Measurements from ENCODE around the gene GID8.

The GID8 gene

DNA sequence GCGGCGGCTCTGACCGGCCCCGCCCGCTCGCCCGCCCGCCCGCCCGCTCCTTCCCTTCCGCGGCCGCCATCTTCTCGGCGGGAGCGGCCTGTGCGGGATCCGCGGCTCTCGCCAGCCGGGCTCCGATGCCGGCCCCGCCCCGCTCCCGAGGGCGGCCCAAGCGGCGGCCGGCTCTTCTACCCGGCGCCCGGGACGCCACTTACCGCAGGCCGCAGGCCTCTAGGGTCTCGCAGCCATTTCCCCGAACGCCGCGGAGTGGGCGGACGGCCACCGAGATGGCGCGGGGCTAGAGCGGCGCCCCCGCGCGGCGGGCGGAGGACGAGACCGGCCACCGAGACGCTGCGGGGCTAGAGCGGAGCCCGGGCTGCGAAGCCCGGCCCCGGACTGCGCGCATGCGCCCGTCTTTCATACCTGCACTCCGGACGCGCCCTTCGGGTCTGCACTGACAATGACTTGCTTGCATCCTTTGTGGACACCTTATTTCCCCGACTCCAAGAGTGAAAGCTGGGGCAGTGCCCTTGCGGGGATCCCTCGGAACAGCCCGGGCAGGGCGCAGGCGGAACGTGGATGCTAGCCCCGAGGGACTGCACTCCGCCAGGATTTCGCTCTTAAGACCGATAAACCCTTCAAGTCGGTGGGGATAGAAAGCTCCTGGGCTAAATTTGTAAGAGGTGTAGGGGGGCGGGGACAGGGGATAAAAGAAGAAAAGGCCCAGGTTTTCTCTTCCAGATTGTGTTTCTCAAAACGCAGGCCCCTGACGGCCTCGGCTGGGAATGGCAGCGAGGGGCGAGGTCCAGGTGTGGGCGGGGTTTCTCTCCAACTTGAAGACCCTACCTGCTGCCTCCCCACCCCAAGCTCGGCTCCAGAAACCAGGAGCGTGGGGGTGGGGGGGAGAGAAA, 11.5 kb upstream of the GID8 start, which contains the start of gene DIDO1:
Gene DIDO1, minus strand, starts transcription at position 277 of the 899 bp plus-strand sequence.
- TF ChIP-seq, protein P1, sequence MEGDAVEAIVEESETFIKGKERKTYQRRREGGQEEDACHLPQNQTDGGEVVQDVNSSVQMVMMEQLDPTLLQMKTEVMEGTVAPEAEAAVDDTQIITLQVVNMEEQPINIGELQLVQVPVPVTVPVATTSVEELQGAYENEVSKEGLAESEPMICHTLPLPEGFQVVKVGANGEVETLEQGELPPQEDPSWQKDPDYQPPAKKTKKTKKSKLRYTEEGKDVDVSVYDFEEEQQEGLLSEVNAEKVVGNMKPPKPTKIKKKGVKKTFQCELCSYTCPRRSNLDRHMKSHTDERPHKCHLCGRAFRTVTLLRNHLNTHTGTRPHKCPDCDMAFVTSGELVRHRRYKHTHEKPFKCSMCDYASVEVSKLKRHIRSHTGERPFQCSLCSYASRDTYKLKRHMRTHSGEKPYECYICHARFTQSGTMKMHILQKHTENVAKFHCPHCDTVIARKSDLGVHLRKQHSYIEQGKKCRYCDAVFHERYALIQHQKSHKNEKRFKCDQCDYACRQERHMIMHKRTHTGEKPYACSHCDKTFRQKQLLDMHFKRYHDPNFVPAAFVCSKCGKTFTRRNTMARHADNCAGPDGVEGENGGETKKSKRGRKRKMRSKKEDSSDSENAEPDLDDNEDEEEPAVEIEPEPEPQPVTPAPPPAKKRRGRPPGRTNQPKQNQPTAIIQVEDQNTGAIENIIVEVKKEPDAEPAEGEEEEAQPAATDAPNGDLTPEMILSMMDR (IDR thresholded peaks at IDR 0.05; ENCODE audit: borderline replicate concordance, insufficient read depth, low read depth, low read length): peak; percentile 57
- H3K4me3 ChIP-seq (ENCODE audit: low read depth, low read length): peak within 1 kb of the TSS; percentile 82

DNA sequence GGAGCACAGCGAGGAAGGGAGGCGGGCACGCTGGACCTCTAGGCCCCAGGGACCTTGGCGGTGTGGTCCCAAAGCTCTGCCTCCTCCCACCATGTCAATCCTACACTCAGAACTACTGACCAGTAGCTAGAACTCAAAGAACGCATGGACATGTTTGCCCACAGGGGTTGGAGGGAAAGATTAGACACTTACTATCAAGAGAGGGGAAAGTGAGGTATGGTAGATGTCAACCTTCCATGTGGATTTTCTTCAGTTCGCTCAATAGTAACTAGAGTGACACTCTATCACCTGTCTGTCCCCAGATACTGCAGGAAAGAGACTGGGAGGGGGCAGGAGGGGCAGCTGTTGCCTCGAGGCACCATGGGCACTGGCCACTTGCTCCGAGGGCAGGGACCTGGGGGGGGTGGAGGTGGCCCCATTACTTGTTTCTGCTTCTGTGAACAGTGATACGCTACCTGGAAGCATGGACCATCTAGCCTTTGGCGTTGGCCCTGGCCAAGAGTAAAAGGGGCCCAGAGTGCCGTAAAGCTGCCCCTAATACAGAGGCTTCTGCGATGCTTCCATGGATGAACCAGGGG, 10.7 kb upstream of the GID8 start:
- TF ChIP-seq, protein P1 (IDR thresholded peaks at IDR 0.05; ENCODE audit: borderline replicate concordance, insufficient read depth, low read depth, low read length): no peak
- no peak overlapping the region for H3K4me3 ChIP-seq (ENCODE audit: low read depth, low read length)

DNA sequence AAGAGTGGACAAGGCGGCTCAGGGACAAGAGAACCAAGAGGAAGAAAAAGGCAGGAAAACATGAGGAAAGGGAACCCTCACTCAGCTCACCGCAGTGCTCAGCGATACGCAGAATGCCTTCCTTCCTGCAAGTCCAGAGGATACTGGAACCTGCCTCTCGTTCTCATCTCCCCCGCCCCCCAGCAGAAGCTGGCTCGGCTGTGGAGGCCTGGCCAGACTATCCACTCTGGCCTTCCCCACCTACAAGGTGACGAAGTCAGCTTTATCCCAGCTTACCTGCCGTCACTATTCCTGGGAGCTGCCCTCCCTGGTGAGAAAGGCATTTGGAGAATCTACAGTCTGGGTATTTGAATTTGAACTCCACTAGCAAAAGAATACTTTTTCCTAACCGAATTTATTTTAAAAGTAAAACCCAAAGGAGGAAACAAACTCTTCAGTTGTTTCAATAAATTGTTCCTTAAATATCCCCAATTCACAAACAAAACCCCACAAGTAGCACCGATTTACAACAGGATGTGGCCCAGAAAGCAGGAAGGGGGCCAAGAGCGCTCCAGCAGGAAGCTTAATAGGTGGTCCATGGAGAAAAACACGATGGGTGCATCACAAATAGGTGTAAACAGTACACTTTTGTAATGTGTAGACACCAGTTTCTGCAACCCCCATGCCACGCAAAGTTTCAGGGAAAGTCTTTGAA, 9.6 kb upstream of the GID8 start:
- peak overlapping the region; percentile 42 for H3K4me3 ChIP-seq (ENCODE audit: low read depth, low read length)
- TF ChIP-seq, protein P1 (IDR thresholded peaks at IDR 0.05; ENCODE audit: borderline replicate concordance, insufficient read depth, low read depth, low read length): no peak

DNA sequence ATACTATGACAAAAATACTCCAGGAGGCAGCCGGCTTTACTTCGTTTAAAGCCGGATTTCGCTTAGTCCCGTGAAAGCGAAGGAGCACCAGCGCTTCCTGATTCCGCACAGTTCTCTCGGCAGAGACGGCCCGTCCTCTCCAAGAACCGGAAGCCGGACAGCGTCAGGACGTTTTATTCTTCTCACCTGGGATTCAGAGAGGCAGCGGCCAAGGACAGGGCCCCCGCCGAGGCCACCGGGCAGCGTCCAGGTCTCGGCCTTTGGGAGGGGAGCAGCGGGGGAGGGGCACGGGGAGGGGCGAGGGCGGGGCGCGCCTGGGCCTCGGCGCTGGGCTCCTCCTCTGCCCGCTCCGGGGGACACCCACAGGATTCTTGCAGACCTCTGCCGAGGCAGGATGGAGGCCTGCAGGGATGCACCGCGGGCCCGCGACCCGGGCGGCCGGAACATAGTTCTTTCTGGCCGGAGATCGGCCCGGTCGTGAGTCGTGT, 8.9 kb upstream of the GID8 start:
- H3K4me3 ChIP-seq (ENCODE audit: low read depth, low read length): peak overlapping the region; percentile 42
- TF ChIP-seq, protein P1 (IDR thresholded peaks at IDR 0.05; ENCODE audit: borderline replicate concordance, insufficient read depth, low read depth, low read length): no peak

DNA sequence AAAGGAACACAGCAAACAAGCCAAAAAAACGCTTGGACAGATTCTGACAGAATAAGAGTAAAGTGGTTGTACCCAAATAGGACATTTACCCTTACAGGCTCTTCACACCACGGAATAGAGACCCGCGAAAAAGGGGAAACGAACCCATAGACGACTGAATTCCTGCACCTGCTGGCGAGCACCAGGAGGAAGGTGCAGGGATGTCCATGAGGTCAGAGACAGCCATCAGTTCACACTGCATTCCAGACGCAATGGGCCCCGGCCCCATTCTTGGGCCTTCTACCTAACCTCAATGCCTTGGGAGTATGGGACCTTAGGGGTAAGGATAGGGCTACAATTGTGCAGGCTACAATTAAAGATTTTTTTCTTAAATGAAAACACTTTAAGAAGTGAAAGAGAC, 6.5 kb upstream of the GID8 start:
- no peak overlapping the region for H3K4me3 ChIP-seq (ENCODE audit: low read depth, low read length)
- TF ChIP-seq, protein P1 (IDR thresholded peaks at IDR 0.05; ENCODE audit: borderline replicate concordance, insufficient read depth, low read depth, low read length): no peak

DNA sequence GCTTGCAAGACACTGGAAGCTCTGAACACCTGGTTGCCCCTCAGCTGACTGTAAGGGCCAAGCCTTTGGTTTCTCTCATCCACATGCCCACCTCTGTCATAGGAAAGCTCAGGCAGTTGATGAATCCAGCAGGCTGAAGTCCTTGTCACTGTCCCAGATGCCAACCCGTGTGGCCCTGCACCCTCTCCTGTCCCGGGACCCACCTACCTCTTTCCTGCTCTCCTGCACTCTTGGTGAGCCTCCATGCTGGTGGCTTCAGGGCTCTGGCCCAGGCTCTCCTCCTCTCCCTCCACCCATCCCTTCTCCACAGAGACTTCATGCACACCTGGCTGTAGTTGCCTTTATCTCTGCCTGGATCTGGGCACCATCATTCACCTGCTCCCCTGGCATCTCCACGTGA, 4.0 kb upstream of the GID8 start:
- no peak overlapping the region for H3K4me3 ChIP-seq (ENCODE audit: low read depth, low read length)
- TF ChIP-seq, protein P1 (IDR thresholded peaks at IDR 0.05; ENCODE audit: borderline replicate concordance, insufficient read depth, low read depth, low read length): no peak

Data from GM12875 (cell line).